Measurements from ENCODE around the gene SUPT20H. TPM values are rescaled to one million over a fixed set of nuclear protein-coding genes. Genes with fewer than 3 reads are reported as not detected.

Gene SUPT20H
- total RNA-seq, 1 experiment from 2014 or later: 42.9 TPM

DNA sequence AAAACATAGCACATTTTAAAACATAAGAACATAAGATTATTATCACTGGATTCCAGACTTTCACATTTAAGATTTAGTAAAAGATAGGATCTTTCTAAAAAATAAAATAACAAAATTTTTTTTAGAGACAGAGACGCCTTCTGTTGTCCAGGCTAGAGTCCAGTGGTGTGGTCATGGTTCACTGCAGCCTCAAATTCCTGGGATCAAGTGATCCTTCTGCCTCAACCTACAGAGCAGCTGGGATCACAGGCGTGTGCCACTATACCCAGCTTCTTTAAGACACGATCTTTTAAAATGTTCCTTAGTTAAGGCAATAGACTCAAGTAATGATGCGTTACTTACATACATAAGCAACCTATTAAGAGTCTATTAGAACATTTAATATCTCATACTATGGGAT lies 93.1 kb downstream of the SUPT20H start:
- CTCF ChIA-PET: no interaction called here
- peak overlapping the region; percentile 44; the same call in 1 of the 2 replicates for H3K4me2 ChIP-seq (ENCODE audit: low read length)

More for the DNA sequence above, 93.1 kb downstream of the SUPT20H start:
- ChIA-PET POLR2A (no interaction called here), RAD21 (ENCODE audit: low non-redundant PET in 1 of 2, low total read pairs in 2 of 2, uncharacterized antibody in 2 of 2, unreplicated experiment in 2 of 2) (no interaction called here)
- H2AFZ ChIP-seq (ENCODE audit: low read depth, low read length, poor library complexity, severe bottlenecking): no peak overlapping the region
- H3K9ac ChIP-seq (ENCODE audit: low read length): no peak overlapping the region
- no peak for DNase-seq (ENCODE audit: low read depth, low spot score)
- intact Hi-C loops (cut with micrococcal nuclease): loop anchor here (5.0 kb wide), 1 partner anchor 669 kb away; the partner anchor contains the start of gene CCDC169
- TF ChIP-seq ELF1 (IDR thresholded peaks at IDR 0.05; ENCODE audit: borderline replicate concordance, low read depth) (no peak), ZNF274 (IDR thresholded peaks at IDR 0.05; ENCODE audit: low read depth, low read length) (no peak)
- TF ChIP-seq, protein P1, sequence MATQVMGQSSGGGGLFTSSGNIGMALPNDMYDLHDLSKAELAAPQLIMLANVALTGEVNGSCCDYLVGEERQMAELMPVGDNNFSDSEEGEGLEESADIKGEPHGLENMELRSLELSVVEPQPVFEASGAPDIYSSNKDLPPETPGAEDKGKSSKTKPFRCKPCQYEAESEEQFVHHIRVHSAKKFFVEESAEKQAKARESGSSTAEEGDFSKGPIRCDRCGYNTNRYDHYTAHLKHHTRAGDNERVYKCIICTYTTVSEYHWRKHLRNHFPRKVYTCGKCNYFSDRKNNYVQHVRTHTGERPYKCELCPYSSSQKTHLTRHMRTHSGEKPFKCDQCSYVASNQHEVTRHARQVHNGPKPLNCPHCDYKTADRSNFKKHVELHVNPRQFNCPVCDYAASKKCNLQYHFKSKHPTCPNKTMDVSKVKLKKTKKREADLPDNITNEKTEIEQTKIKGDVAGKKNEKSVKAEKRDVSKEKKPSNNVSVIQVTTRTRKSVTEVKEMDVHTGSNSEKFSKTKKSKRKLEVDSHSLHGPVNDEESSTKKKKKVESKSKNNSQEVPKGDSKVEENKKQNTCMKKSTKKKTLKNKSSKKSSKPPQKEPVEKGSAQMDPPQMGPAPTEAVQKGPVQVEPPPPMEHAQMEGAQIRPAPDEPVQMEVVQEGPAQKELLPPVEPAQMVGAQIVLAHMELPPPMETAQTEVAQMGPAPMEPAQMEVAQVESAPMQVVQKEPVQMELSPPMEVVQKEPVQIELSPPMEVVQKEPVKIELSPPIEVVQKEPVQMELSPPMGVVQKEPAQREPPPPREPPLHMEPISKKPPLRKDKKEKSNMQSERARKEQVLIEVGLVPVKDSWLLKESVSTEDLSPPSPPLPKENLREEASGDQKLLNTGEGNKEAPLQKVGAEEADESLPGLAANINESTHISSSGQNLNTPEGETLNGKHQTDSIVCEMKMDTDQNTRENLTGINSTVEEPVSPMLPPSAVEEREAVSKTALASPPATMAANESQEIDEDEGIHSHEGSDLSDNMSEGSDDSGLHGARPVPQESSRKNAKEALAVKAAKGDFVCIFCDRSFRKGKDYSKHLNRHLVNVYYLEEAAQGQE (IDR thresholded peaks at IDR 0.05; ENCODE audit: low read depth): no peak
- TF ChIP-seq, protein P2, sequence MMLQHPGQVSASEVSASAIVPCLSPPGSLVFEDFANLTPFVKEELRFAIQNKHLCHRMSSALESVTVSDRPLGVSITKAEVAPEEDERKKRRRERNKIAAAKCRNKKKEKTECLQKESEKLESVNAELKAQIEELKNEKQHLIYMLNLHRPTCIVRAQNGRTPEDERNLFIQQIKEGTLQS (IDR thresholded peaks at IDR 0.05): no peak
- no peak overlapping the region for H3K4me3 ChIP-seq (replicated peaks in 1 of 2; ENCODE audit: low read depth in 1 of 2, low read length in 2 of 2)
- H3K9me3 ChIP-seq (ENCODE audit: control insufficient read depth in 1 of 2, insufficient read depth in 1 of 2, low read depth in 1 of 2, low read length in 2 of 2): no peaks in the 10 kb centered on the region
- H3K36me3 ChIP-seq (ENCODE audit: control insufficient read depth in 1 of 2, insufficient read depth in 2 of 2, low read length in 2 of 2): peaks cover 20 to 29% of the 10 kb centered on the region in 2 experiments
- no peaks in the 10 kb centered on the region for H4K20me1 ChIP-seq (ENCODE audit: insufficient read depth)
- peaks cover 0 to 14% of the 10 kb centered on the region in 2 experiments; a peak in 2 of 4 replicates for H3K4me1 ChIP-seq (ENCODE audit: control insufficient read depth in 1 of 2, insufficient read depth in 2 of 2, low read length in 2 of 2)
- H3K79me2 ChIP-seq (ENCODE audit: insufficient read depth, low read length): no peaks in the 10 kb centered on the region; the same call in 1 of the 2 replicates
- BruUV-seq (replicated peaks): no TSS peak
- ATAC-seq: no peak
- H3K27ac ChIP-seq (ENCODE audit: low read depth, low read length): no peak overlapping the region
- H3K27me3 ChIP-seq (ENCODE audit: insufficient read depth, low read length): no peaks in the 10 kb centered on the region
- no peaks in the 10 kb centered on the region for H3K9me2 ChIP-seq (ENCODE audit: insufficient read depth)
